AG09309 (cell line): Measurements from ENCODE around the gene UGT1A5.
A peak's percentile ranks its signal among the peaks of the same experiment; 100 is the strongest.
"Not testable (repeated sequence)": the region's sequence is repeated elsewhere in the genome, so short reads cannot be mapped to it uniquely, and the experiment has no call there.

ENCODE experiments used
- DNase-seq: peaks from one replicate; pipeline ENCODE4 v3.0.0-alpha.2; 2010; ENCODE audit warnings: low read depth
- H3K4me3 ChIP-seq: 2 replicates; pipeline ENCODE4 v1.5.1; 2011; ENCODE audit warnings: mild to moderate bottlenecking, low read depth, low read length, moderate library complexity; ENCODE audit not compliant: control insufficient read depth
- CTCF ChIP-seq: IDR thresholded peaks from 2 replicates; pipeline ENCODE4 v1.5.1; 2011; ENCODE audit warnings: mild to moderate bottlenecking, low read depth, low read length, inconsistent platforms; ENCODE audit not compliant: insufficient read depth, control insufficient read depth; ENCODE audit errors: missing control alignments

UGT1A5 gene

GRCh38 chr2:233692648-233693047, 20.1 kb upstream of the UGT1A5 start, which contains the start of gene UGT1A6:
Gene UGT1A6, plus strand, starts transcription at chr2:233692890. Its CDS starts 115 bp downstream, at chr2:233693005.
- TF ChIP-seq CTCF, result no peak

GRCh38 chr2:233693963-233694362, 18.7 kb upstream of the UGT1A5 start:
- TF ChIP-seq CTCF, result no peak
- no peak overlapping the region for H3K4me3 ChIP-seq
- DNase-seq, result no peak

More at GRCh38 chr2:233692648-233693047, 20.1 kb upstream of the UGT1A5 start, which contains the start of gene UGT1A6:
- DNase-seq, result no peak
- no peak within 1 kb of the TSS for H3K4me3 ChIP-seq

GRCh38 chr2:233698740-233699139, 14.0 kb upstream of the UGT1A5 start:
- TF ChIP-seq CTCF, result no peak
- no peak for DNase-seq
- no peak overlapping the region for H3K4me3 ChIP-seq

- DNase-seq, result no peak
- H3K4me3 ChIP-seq, result no peak overlapping the region
- no peak for TF ChIP-seq CTCF
Observed at GRCh38 chr2:233699424-233700027, 13.2 kb upstream of the UGT1A5 start.

- H3K4me3 ChIP-seq, result no peak overlapping the region
- peak; percentile 96 for DNase-seq
- TF ChIP-seq CTCF, result no peak
Observed at GRCh38 chr2:233700028-233700635, 12.6 kb upstream of the UGT1A5 start.

GRCh38 chr2:233700842-233701241, 11.9 kb upstream of the UGT1A5 start:
- H3K4me3 ChIP-seq, DNase-seq: not testable (repeated sequence)

GRCh38 chr2:233702238-233702637, 10.5 kb upstream of the UGT1A5 start:
- no peak for TF ChIP-seq CTCF
- no peak overlapping the region for H3K4me3 ChIP-seq
- DNase-seq, result no peak
